Stimulated activated CD4-positive, alpha-beta T cell treated with anti-CD3 and anti-CD28 coated beads, Interleukin-4, amount 100 ng/mL, for 48 hours (primary cell): Measurements from ENCODE around the gene PLEKHA6.
A peak's percentile ranks its signal among the peaks of the same experiment; 100 is the strongest.
"Not testable (repeated sequence)": the region's sequence is repeated elsewhere in the genome, so short reads cannot be mapped to it uniquely, and the experiment has no call there.

Experiments used
- DNase-seq, 2 donors: peaks; one replicate each; pipeline ENCODE4 v3.0.0-alpha.2; 2020; ENCODE audit warnings: low read depth in 2 of 2

The PLEKHA6 gene

DNA sequence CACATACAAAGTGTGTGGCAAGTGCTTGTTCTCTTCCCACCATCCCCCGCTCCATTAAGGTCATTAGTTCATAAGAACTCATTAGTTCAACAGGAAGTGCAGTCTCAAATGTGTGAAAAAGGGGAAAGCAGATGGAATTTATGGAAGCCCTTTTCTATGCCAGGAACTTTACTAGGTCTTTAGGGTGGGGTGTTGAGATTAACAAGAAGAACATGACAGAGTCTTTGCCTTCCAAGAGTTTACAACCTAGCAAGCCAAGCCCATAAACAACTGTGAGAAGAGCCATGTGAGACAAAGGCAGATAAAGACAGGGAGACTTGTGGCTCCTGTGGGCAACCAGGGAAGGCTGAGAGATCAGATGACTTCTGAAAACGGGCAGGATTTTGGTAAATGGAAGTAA, 21.4 kb downstream of the PLEKHA6 start:
- DNase-seq = no peak

DNA sequence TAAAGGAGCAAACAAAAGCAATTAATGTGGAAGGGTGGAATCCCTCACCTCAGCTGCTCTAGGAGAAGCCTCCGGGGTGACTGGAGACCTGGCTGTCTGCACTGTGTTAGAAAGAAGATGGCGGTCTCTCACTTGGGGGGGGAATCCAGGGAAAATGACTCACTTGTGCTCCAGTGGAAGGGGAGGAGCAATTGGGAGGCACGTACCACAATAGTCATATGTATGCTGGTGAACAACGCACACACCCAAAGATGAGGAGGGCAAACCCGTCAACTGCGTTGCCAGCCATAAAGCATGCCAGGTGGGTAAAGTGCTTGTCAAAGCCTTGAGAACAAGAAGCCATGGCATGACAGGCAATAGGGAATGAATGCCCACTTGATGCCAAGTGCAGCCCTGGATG, 22.1 kb downstream of the PLEKHA6 start:
- DNase-seq = no peak

DNA sequence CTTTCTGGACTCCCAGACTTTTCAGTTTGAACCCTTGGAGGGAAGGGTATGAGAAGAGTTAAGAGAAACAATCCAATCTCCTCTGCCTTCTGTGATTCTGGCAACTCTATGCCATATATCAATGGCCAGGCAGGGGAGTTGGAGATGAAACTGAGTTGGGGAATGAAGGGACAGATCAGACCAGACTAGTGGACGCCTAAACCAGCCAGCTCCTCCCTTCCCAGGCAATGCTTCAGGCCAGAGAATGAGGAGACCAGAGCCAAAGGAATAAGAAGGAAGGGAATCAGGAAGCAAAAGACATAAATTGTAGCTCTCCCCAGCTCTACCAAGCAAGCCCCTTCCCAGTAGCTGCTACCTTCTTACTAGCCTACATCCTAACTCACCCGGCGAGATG, 22.7 kb downstream of the PLEKHA6 start:
- DNase-seq = no peak

DNA sequence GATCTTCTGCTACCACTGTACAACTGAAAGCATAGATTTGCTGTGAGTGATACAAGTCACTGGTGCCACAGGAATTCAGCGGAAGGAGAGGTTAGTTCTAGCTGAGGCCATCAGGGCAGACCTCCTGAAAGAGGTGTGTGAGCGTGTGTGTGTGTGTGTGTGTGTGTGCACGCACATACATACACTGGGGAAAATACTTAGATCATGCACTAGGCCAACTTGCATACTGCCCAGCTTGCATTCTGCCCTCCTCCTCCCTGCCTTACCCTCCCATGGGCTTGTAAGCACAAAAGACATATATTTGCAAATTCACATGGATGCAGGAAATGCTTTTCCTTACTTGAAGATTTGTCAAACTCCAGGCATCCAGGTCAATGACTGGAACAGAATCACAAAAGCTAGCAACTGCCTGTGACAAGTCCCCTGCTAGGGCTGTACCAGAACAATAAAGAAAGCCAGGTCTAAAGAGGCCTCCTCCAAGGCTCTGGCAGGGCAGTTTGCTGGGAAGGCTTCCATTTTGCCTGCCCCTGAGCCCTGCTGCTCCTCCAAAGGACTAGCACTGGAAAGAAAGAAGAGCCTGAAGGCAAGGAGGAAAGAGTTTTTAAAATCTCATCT, 23.2 kb downstream of the PLEKHA6 start:
- DNase-seq = no peak

DNA sequence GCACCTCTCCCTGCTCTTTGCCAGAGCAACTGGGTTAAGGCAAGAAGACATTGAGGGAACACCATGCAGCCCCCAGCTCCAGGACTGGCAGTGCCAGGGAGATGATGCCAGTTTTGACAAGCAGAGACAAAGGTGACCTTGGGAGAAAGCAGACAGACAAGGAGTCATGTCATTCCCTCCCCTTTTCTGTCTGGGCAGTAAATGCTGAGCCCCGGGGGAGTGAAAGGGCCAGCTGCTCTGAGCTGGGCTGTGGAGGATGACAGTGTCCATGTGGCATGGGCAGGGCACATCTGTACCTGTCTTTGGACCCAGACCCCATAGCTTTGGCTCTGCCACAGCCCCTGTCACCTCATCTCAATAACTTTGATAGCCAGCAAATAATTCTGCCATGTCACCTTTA, 24.2 kb downstream of the PLEKHA6 start:
- DNase-seq = no peak

DNA sequence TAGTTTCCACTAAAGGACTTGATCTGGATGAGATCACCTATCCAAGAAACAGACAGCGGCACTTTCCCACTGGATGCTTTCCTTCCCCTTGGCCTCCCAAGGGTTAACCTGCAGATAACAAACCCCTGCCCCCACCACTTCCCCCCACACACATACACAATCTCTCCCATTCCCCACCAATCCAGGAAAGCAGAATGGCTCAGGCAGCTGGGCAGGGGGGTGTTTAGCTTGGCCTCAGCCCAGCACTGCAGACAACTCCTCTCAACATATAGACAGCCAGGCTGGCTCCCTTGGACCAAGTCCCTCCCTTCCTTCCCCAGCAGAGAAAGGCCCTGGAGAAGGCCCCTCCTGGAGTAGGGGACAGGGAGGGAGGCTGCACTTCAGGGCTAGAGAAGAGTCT, 24.6 kb downstream of the PLEKHA6 start:
- no peak for DNase-seq

DNA sequence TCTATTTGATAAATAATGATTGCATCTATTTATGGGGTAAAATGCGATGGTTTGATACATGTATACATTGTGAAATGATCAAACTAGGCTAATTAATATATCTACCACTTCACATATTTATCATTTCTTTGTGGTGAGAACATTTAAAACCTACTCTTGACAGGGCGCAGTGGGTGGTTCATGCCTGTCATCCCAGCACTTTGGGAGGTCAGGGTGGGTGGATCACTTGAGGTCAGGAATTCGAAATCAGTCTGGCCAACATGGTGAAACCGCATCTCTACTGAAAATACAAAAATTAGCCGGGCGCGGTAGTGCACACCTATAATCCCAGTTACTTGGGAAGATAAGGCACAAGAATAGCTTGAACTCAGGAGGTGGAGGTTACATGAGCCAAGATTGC, 25.3 kb downstream of the PLEKHA6 start:
- no peak for DNase-seq

DNA sequence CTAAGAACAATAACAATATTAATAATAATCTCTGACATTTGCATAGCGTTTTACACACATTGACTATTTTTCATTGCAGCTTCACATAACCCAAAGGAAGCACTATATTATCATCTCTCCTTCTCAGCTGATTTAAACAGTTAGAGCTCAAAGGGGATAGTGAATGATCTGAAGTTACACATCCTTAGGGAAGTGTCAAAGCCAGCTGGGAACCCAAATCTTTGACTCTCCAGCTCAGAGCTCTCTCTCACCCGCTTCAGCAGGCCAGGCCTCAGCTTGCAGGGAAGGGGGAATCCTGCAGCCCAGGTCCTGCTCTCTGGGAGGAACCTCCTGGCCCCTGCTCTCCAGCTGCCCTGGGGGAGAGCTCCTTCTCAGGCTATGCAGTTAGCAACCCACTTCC, 26.3 kb downstream of the PLEKHA6 start:
- no peak for DNase-seq

DNA sequence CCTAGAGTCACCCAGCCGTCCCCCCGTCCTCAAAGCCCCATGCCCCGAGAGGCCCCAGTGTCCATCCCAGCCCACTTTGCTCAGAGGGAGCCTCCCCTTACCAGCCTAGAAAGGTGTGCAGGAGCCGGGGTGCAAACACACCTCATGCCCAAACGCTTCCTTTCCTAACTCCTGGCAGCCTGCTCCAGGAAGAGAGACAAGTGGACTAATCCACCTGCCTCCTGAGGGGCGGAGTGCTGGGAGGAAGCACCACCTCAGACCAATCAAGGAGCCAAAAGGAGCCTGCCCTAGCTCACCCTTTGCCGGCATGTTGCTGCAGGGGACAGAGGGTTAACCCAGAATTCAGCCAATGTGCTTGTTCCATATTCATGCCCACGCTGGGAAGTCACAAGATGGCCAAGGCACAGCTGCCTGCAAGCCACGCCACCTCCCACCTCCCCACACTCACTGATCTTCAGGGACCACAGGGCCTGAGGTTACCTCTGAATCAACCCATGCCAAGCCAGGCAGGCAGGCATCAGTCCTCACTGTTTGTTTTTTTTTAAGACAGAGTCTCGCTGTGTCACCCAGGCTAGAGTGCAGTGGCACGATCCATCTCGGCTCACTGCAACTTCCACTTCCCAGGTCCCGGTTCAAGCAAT, 27.8 kb downstream of the PLEKHA6 start:
- DNase-seq = no peak

DNA sequence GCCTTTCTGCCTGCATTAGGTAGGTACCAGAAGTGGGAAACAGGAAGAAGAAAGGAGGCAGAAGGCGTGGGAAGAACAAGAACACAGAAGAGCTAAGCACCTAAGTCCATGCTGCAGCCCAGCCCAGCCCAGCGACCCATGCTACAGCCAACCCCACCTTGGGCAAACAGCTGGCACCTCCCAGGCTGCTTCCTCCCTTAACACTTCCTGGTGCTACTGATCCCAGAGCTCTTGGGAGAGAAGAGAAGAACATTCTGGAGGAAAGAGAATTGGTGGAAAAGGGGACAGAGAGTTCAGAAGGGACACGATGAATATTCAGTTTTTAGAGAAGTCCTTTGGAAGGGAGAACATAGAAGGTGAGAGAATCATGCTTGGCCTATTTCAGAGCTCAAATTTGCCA, 28.5 kb downstream of the PLEKHA6 start:
- no peak for DNase-seq

DNA sequence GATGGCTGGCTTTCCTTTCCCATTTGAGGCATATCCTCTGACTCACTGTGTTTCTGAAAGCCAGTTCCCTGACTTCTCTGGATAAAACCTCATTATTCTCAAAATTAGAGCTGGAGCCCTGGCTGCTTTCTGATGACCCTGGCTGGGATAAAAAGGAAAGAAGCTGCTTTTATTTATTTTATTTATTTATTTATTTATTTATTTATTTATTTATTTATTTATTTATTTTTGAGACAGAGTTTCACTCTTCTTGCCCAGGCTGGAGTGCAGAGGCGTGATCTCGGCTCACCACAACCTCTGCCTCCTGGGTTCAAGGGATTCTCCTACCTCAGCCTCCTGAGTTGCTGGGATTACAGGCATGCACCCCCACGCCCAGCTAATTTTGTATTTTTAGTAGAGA, 31.9 kb downstream of the PLEKHA6 start:
- DNase-seq = not testable (repeated sequence)

DNA sequence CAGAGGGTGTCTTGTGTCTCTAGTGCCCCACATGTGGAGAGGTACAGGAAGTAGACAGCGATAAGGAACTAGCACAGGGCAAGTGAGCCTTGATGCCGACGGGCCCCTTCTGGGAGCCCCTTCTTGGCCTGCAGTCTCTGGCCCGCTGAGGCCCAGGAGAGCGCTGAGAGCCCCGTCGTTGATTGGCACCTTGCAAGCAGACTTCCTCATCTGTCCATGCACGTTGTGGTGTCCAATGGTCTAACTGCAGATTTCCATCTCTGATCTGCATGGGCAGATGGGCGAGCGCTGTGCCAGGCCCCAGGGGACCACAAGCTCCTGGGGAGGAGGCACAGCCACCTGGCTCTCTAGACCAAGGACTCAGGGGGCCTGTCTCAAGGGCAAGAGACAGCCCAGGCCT, 32.4 kb downstream of the PLEKHA6 start:
- DNase-seq = no peak

DNA sequence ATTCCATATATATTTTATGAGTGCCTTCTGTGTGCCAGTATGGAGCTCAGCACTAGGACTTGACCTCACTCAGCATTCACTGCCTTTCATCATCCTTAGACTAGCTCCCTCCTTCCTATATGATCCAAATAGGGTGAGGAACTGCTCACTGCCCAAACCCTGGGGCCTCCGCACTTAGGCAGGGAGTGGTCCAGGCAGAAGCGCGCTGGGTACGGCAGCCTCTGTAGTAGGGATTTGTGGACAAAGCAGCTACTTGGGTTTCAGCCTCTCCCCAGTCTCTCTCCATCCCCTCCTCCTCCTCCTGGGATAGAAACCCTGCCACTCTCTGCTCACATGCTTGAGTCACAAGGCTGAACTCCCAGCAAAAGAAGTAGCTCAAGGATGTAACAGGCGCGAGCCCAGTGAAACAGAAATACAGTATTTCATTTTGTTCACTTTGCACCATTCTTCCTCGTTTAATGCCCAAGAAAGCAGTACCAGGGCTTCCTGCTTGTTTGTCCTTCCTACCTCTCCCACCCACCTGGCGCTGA, 32.9 kb downstream of the PLEKHA6 start:
- no peak for DNase-seq

DNA sequence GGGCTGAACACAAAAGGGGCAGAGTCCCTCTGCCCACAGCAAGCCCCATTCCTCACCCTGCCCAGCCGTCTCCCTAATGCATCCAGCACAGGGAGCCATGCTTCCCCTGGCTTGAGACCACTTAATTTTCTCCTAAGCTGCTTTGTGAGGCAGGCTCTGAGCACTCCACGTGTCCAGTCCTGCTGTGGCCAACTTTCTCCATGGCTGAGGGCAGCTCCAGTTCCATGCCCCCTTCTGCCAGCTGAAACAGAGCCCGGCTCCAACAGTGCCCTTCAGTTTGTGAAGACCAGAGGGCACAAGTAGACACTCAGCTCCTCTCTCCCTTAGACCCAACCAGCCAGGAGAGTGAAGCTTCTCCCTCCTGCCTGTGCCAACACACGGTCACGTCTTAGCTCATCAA, 33.8 kb downstream of the PLEKHA6 start:
- DNase-seq = no peak

DNA sequence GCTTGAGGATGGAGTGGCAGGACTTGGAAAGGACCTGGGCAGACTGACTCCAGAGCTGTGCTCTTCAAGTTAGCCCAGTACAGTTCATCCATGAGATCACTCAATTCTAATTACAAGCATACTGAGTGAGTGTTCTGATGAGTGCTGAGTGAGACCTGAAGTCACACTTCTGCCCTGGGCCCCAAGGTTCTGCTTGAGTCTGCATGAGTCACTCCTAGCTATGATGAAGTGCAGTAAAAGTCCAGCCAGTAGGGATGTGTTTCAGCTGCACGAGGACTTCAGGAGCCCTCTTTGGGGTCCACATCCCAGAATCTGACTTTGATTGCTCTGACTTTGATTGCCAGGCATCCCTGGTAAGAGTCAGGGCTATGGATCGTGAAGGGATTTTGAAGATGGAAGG, 35.8 kb downstream of the PLEKHA6 start:
- peak; percentile 42 to 52 for DNase-seq

DNA sequence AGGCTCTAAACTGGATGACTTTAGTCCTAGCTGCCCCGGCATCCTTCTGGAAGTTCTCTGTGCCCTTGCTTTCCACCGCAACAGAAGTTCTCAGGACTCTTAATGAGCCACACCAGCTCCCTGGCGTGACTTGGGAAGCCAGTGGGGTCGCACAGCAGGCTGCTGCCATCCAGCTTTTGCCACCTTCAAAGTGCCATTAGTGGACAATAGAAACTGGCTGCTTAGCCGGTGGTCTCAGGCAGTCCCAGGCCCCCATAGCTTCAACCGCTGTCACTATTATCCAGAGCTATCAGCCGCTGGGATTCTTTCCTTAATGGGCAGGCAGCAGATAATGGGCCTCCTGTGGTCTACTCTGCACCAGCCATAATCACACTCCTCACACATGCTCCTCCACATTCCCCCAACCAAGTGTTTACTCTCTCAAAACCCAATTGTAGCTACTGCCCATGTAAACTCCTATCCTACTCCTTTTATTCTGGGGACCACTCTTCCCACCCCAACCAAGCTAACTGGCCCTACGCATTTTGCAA, 37.3 kb downstream of the PLEKHA6 start:
- no peak for DNase-seq

DNA sequence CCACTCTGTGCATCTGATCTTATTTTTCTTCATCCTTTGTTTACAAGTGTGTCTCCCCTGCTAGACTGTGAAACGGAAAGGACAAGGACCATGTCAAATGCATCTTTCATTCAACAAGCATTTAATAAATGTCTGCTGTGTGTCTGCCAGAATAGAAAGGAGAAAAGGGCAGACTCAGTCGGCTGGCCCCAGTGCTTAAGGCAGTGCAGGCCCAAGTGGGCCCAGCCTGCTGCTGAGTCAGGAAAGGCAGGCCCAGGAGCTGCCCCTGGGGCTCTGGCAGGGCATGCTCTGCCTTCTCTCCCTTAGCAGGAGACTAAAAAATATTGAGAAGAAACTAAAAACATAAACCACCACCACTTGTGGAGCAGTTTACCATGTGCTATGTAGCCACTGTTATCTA, 38.1 kb downstream of the PLEKHA6 start:
- DNase-seq = no peak

DNA sequence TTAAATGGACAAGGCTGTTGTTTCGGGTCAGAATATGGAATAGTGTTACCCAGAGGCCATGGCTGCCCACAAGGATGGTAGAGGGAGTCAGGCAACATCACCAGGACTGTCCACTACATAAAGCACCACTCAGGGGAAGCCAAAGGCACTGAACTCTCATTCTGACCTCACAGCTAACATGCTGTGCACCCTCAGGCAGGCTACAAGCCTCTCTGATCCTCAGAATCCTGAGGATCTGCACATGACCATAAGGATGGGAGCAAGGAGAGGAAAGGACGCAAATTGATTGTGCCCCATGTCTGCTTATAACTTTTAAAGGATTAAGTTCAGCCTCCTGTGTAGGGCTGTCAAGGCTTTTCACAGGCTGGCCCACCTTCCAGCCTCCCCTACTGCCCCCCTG, 38.7 kb downstream of the PLEKHA6 start:
- DNase-seq = no peak

DNA sequence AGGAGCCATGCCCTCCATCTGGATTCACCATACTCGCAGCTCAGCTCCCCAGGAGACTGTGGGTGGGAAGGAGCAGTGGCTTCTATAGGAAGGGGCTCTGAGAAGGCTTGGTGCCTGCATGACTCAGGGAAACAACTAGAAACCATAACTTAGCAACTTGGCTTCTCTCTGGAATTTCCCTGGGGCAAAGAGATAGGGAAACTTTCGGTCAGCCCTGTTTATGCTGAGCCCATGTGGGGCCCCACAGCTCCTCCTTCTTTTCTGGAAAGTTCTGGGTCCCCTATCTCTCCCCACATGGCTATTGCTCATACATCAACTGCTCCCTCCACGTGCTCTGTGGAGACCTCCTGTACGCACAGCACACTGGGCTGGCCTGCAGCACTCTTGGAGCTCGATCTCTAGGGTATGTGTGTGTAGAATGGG, 39.3 kb downstream of the PLEKHA6 start:
- peak in 1 of 2 donors; percentile 4 for DNase-seq

DNA sequence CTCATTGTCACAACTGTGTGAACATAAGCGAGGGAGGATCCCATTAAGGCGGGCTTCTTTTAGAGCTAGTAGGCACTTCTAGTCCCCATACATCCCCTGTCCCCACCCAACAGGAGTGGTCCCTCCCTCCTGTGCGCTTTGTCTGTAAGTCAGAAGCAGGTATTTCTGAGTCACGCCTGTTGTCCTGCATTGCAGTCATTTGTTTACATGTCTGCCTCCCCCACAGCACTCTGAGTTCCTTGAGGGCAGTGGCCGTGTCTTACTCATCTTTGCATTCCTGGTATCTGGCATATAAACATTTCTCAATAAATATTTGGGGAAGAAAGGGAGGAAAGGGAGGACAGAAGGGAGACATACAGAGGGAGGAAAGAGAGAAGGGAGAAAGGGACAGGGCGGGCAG, 40.3 kb downstream of the PLEKHA6 start:
- no peak for DNase-seq

DNA sequence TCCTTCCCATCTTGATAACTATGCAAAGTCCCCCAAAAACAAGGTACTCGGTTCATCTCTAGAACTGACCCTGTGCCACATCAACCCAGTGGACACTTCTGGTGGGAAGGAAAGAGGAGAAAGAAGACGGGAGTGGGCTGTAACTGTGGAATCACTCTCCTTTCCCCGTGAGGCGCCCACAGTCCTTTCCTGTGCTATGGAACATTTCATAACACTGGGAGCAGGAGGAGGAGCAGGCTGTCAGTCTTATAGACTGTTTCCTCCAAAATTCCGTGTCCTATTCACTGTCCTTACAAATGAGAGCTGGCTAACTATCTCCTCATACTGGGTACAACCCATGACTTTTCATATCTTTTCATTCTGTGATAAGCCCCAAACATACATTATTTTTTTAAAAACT, 40.7 kb downstream of the PLEKHA6 start:
- no peak for DNase-seq

DNA sequence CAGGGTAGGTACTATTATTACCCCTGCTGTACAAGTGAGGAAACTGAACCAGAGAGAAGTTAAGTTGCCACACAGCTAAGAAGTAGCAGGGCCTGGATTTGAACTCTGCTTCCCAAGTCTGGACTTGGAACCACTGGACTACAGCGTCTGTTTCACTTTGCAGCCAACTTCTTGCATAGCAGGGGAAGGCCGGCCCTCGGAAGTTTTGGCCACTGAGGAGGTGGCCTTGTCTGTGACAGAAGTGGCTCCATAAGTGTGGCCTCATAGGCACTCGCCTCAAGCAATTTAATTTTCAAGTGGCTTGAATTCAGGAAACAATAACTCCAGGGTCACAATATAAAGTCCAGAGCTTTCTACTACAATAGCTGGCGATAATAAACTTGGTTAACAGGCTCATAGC, 41.4 kb downstream of the PLEKHA6 start:
- no peak for DNase-seq

DNA sequence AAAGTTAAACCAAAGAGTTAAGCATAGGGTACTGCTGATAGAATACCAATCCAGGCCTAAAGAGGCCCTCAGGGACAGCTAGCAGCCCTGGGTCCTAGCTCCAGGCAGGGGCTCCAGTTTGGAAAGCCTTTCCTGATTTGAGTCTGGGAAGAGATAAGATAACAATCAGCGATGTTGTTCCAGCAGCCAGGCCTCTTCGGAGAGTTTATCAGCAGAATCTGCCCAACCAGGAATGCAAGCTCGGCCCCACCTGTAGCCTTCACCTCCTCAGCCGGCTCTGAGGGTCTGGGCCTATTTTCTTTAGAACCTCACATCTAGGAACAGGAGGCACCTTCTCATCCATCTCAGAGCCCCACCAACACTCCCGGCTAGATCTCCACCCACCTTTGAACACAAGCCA, 42.6 kb downstream of the PLEKHA6 start:
- no peak for DNase-seq

DNA sequence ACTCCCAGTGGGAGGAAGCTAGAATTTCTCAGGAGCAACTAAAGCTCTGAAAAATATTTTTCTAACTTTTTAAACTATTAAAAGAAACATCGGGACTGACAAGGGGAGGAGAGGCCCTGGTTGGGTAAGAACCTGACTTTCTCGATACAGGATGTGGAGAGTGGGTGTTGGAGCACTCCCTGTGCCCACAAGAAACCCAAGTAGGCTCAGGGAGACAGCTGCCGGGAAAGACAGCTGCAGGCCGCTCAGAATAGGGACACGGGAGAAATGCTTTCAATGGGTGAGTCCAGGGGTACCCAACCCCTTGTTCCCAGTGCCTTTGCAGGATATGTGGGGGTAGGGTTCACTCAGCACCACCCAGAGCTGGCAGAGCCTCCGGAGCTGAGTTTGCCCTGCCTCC, 43.6 kb downstream of the PLEKHA6 start:
- no peak for DNase-seq
